RWPE1 (cell line): ENCODE results near the gene TDO2.

Experiments used
- CTCF ChIA-PET: fragments of 350-600 bp; sonication (Branson Sonifier 250); formaldehyde crosslinking; extraction: SDS; loops from one replicate; lab custom pipeline; 2021; lab: Yijun Ruan, JAX
- POLR2A ChIA-PET: fragments of 400-600 bp; formaldehyde crosslinking; extraction: SDS; loops from one replicate; lab custom pipeline; 2020; ENCODE audit warnings: antibody characterized with exemption; ENCODE audit not compliant: low non-redundant PET; lab: Yijun Ruan, JAX
- DNase-seq: peaks from one replicate; pipeline ENCODE4 v3.0.0; 2012; ENCODE audit warnings: low spot score
- H3K27ac ChIP-seq: fragments of 450-650 bp; 2 replicates; pipeline ENCODE4 v1.5.1; 2017
- CTCF ChIP-seq: fragments of 450-650 bp; conservative IDR thresholded peaks from 2 replicates; pipeline ENCODE4 v1.5.1; 2017; ENCODE audit warnings: low read depth, mild to moderate bottlenecking

TDO2 gene

DNA sequence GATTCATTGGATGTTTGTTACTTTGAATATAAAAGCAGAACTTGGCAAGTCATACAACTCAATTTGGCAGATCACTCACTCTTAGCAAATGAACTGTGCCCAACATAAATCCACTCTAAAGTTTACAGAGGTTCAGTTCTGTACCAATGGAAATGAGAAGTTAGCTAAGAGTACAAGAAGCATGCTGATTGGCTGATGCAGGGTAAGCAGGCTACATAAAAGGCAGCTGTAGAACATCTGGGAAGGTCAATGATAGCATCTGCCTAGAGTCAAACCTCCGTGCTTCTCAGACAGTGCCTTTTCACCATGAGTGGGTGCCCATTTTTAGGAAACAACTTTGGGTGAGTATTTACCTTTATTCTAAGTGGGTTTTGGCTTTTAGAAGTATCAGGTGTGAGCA lies at the start of gene TDO2:
Gene TDO2 (plus strand): TSS at position 244 of the 400 bp plus-strand sequence. CDS start 63 bp downstream, at position 307.
- DNase-seq: no peak
- TF ChIP-seq CTCF: no peak
- ChIA-PET CTCF (no interaction called here), POLR2A (no interaction called here)
- H3K27ac ChIP-seq: no peak within 1 kb of the TSS

DNA sequence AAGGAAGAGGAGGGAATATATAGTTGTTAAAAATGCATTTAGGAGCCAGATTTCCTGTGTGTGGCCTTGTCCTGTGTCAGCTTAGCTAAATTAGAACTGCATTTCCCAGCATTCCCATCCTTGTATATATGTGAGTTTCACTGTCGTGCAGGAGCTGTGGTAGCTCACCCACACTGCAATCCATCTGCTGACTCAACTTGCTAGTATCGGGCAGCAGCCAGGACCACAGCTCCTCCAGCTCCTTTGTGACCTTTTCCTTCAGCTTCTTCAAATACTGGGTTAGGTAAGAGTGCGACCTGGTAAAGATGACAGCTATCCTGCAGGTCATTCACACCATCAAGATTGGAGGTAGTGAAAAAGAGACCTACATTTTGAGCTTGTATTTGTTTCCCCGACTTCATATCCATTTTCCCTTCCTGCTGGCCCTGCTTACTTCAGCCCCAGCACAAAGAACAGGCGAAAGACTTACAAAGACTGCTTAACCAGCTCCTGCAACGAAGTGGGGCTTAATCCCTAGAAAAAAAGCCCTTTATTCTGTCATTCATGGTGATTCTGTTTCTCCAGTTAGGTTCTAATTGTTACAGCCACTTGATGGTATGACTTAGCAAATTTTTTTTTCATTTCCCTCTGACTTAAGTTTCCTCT lies 48.8 kb upstream of the TDO2 start:
- no peak overlapping the region for H3K27ac ChIP-seq
- ChIA-PET CTCF (interaction anchor here (0.7 kb wide), 1 partner anchor 8 kb away, joined by 3 read pairs; no protein-coding TSS in a partner anchor), POLR2A (no interaction called here)
- DNase-seq: no peak
- no peak for TF ChIP-seq CTCF

DNA sequence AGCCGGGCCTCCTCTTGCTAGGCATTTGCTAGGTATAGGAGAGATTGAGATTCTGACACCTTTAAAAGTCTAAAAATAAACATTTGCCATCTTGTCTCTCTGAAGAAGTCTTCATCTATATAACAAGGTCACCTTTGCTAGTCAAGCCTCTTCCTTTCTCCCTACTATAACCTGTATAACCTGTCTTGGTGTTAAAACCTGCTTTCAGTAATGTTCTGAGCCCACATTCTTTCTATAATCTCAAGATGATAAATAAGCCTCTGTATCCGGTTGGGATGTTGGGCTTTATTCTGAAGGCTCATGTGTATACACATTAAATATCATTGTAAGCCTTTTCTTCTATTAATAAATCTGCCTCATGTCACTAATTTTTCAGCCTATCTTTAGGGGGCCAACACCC lies 47.6 kb upstream of the TDO2 start:
- ChIA-PET POLR2A (no interaction called here), CTCF (no interaction called here)
- no peak overlapping the region for H3K27ac ChIP-seq
- TF ChIP-seq CTCF: no peak
- DNase-seq: no peak

GRCh38 chr4:155866177-155866576 lies 37.3 kb upstream of the TDO2 start, which contains the start of gene ASIC5:
Gene ASIC5 (minus strand): TSS chr4:155866277. CDS start chr4:155866226, 51 bp downstream.
- POLR2A ChIA-PET: no interaction called here
- TF ChIP-seq CTCF: no peak
- H3K27ac ChIP-seq: no peak within 1 kb of the TSS
- CTCF ChIA-PET: no interaction called here
- no peak for DNase-seq

GRCh38 chr4:155875878-155876277 lies 27.6 kb upstream of the TDO2 start:
- POLR2A ChIA-PET: no interaction called here

DNA sequence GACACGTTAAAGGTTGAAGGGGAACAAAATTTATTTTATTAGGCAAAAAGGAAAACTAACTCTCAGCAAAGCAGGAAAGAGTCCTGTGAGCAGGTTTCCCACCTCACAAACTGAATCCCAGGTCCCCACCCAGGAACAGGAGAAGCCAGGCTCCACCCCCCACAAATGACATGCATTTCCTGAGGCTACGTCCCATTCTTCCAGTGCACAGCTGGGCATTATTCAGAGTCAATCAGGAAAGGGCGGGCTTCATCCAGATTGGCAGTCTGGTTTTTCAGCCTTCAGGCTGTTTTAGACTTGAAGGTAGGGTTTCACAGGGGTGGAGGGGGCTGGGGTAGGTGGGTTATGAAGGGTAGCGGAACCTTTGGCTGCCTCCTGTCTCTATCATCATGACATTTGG lies 25.5 kb upstream of the TDO2 start:
- POLR2A ChIA-PET: no interaction called here
- no peak for DNase-seq
- CTCF ChIA-PET: no interaction called here
- no peak overlapping the region for H3K27ac ChIP-seq
- no peak for TF ChIP-seq CTCF

More at GRCh38 chr4:155875878-155876277, 27.6 kb upstream of the TDO2 start:
- CTCF ChIA-PET: no interaction called here
- H3K27ac ChIP-seq: no peak overlapping the region
- no peak for DNase-seq
- no peak for TF ChIP-seq CTCF
